HEK293T (cell line): ENCODE results near the gene MAST4.

ENCODE experiments used
- CTCF ChIA-PET: fragments of 350-600 bp; formaldehyde crosslinking; extraction: SDS; loops from one replicate; lab custom pipeline; 2021; ENCODE audit warnings: antibody characterized with exemption, inconsistent platforms; lab: Yijun Ruan, JAX
- POLR2A ChIA-PET: fragments of 350-600 bp; formaldehyde crosslinking; extraction: SDS; loops from one replicate; lab custom pipeline; 2020; ENCODE audit warnings: antibody characterized with exemption, inconsistent platforms; lab: Yijun Ruan, JAX
- DNase-seq: peaks from one replicate; pipeline ENCODE4 v3.0.0; 2012; ENCODE audit warnings: mixed read lengths; ENCODE audit errors: extremely low spot score
- ARNT ChIP-seq: fragments of 450-650 bp; IDR thresholded peaks from 2 replicates; pipeline ENCODE4 v1.6.1; 2017; ENCODE audit warnings: mild to moderate bottlenecking
- BHLHE40 ChIP-seq: fragments of 450-650 bp; IDR thresholded peaks from 2 replicates; pipeline ENCODE4 v1.6.1; 2016; ENCODE audit warnings: mild to moderate bottlenecking, moderate library complexity, borderline replicate concordance
- CTBP1 ChIP-seq: fragments of 450-650 bp; IDR thresholded peaks from 2 replicates; pipeline ENCODE4 v1.6.1; 2016; ENCODE audit warnings: borderline replicate concordance
- ELF4 ChIP-seq: fragments of 450-650 bp; IDR thresholded peaks from 2 replicates; pipeline ENCODE4 v1.6.1; 2017; ENCODE audit warnings: antibody characterized with exemption
- FOXA1 ChIP-seq: fragments of 450-650 bp; IDR thresholded peaks from 2 replicates; pipeline ENCODE4 v1.6.1; 2016; ENCODE audit warnings: mild to moderate bottlenecking
- FOXK2 ChIP-seq: fragments of 450-650 bp; IDR thresholded peaks from 2 replicates; pipeline ENCODE4 v1.6.1; 2016; ENCODE audit warnings: mild to moderate bottlenecking
- FOXM1 ChIP-seq: fragments of 450-650 bp; IDR thresholded peaks from 2 replicates; pipeline ENCODE4 v1.6.1; 2017; ENCODE audit warnings: mild to moderate bottlenecking, borderline replicate concordance
- HDGF ChIP-seq: fragments of 450-650 bp; IDR thresholded peaks from 2 replicates; pipeline ENCODE4 v1.6.1; 2017; ENCODE audit warnings: antibody characterized with exemption, borderline replicate concordance
- L3MBTL2 ChIP-seq: fragments of 450-650 bp; conservative IDR thresholded peaks from 2 replicates; pipeline ENCODE4 v1.6.1; 2016; ENCODE audit warnings: mild to moderate bottlenecking
- LEF1 ChIP-seq: fragments of 450-650 bp; IDR thresholded peaks from 2 replicates; pipeline ENCODE4 v1.6.1; 2017; ENCODE audit warnings: mild to moderate bottlenecking, borderline replicate concordance
- NFRKB ChIP-seq: fragments of 450-650 bp; IDR thresholded peaks from 2 replicates; pipeline ENCODE4 v1.6.1; 2016; ENCODE audit warnings: mild to moderate bottlenecking, moderate library complexity
- PKNOX1 ChIP-seq: fragments of 450-650 bp; IDR thresholded peaks from 2 replicates; pipeline ENCODE4 v1.6.1; 2016
- SP1 ChIP-seq: fragments of 450-650 bp; IDR thresholded peaks from 2 replicates; pipeline ENCODE4 v1.6.1; 2017
- SUZ12 ChIP-seq: fragments of 450-650 bp; IDR thresholded peaks from 2 replicates; pipeline ENCODE4 v1.6.1; 2016; ENCODE audit warnings: mild to moderate bottlenecking
- TARDBP ChIP-seq: fragments of 450-650 bp; IDR thresholded peaks from 2 replicates; pipeline ENCODE4 v1.6.1; 2016
- ZNF384 ChIP-seq: fragments of 450-650 bp; IDR thresholded peaks from 2 replicates; pipeline ENCODE4 v1.6.1; 2016

MAST4 gene

GRCh38 chr5:66595756-66596635 is at the start of gene MAST4:
MAST4 (plus strand) TSS chr5:66596393; CDS start chr5:66596656, 263 bp downstream.
- ChIA-PET POLR2A (no interaction called here), CTCF (no interaction called here)
- DNase-seq: peak; percentile 93
- TF ChIP-seq SP1: no peak
- peak; percentile 26; the same call in 1 of the 2 replicates for TF ChIP-seq ELF4
- TF ChIP-seq PKNOX1: peak; percentile 99
- TF ChIP-seq L3MBTL2: no peak

GRCh38 chr5:66546541-66546940 is 49.7 kb upstream of the MAST4 start:
- TF ChIP-seq BHLHE40: no peak
- TF ChIP-seq FOXM1: no peak
- no peak for TF ChIP-seq ELF4
- no peak for TF ChIP-seq ARNT
- TF ChIP-seq TARDBP: no peak
- no peak for TF ChIP-seq SUZ12
- TF ChIP-seq FOXA1: no peak
- no peak for TF ChIP-seq FOXK2
- no peak for TF ChIP-seq PKNOX1
- POLR2A ChIA-PET: no interaction called here
- no peak for DNase-seq
- CTCF ChIA-PET: no interaction called here

DNA sequence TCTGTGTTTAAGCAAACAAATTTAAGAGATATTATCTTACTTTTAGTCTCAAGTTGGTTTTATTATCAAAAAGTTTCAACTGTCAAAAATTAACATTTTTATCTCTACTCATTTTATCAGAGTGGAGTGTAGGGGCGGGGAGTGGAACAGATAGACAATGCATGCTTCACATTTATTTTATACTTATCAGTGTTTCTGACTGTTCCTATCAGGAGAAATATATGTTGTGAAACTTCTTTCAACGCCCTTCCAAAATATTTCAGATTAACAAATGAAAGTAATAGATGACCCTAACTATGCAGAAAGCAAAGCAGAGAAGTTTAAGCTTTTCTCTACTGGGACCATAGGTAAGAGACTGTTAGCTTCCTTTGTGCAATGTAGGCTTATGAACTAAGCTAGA is 44.9 kb upstream of the MAST4 start:
- CTCF ChIA-PET: no interaction called here
- DNase-seq: no peak
- TF ChIP-seq BHLHE40 (no peak), L3MBTL2 (no peak), NFRKB (no peak), CTBP1 (no peak), FOXK2 (no peak), LEF1 (no peak), PKNOX1 (no peak), SUZ12 (no peak), HDGF (no peak), ELF4 (no peak), ARNT (no peak), SP1 (no peak), ZNF384 (no peak), TARDBP (no peak), FOXA1 (no peak), FOXM1 (no peak)
- POLR2A ChIA-PET: no interaction called here

- DNase-seq: no peak
- POLR2A ChIA-PET: no interaction called here
- no peak for TF ChIP-seq CTBP1
- no peak for TF ChIP-seq HDGF
- no peak for TF ChIP-seq BHLHE40
- no peak for TF ChIP-seq L3MBTL2
- no peak for TF ChIP-seq NFRKB
- no peak for TF ChIP-seq ELF4
- no peak for TF ChIP-seq ZNF384
- no peak for TF ChIP-seq SUZ12
- no peak for TF ChIP-seq SP1
- no peak for TF ChIP-seq ARNT
- no peak for TF ChIP-seq TARDBP
- no peak for TF ChIP-seq LEF1
- TF ChIP-seq FOXM1: no peak
- TF ChIP-seq FOXK2: no peak
- no peak for TF ChIP-seq PKNOX1
- TF ChIP-seq FOXA1: no peak
- CTCF ChIA-PET: no interaction called here
Observed at GRCh38 chr5:66551945-66552344, 44.2 kb upstream of the MAST4 start.

DNA sequence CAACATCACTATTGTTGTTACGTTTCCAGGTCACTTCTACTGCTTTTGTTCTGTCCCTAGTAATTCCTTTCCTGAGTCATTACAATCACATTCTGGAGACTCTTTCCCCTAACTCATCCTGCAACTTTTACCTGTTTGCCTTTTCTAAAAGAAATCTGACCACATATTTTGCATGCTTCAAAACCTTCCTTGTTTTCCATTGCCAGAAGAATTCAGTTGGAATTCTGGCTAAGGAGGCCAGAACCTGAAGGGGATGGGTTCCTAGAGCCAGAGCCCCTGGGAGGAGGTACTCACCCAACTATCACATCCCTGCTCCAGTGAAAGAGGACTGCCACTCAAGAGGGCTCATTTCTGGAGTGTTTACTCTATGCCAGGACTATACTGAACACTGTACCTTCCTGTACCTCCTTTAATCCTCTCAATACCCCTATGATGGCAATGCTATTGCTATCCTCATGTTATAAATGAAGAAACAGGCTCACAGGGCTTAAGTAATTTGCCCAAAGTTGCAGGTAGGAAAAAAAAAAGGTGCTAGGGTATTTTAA is 42.8 kb upstream of the MAST4 start:
- no peak for DNase-seq
- ChIA-PET POLR2A (no interaction called here), CTCF (no interaction called here)
- TF ChIP-seq FOXA1 (no peak), CTBP1 (no peak)
